GM20431 (cell line): ENCODE data around the gene PLEKHJ1.
"Not testable (repeated sequence)": the region's sequence is repeated elsewhere in the genome, so short reads cannot be mapped to it uniquely, and the experiment has no call there.

Source experiments
- in situ Hi-C: fragments of 300-500 bp; cut with MseI, MboI; formaldehyde crosslinking; loops from one replicate; pipeline ENCODE4 v1.15.0; 2020; ENCODE audit warnings: low sequenced_read_pairs; ENCODE audit not compliant: unreplicated experiment

The PLEKHJ1 gene, protein sequence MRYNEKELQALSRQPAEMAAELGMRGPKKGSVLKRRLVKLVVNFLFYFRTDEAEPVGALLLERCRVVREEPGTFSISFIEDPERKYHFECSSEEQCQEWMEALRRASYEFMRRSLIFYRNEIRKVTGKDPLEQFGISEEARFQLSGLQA

DNA sequence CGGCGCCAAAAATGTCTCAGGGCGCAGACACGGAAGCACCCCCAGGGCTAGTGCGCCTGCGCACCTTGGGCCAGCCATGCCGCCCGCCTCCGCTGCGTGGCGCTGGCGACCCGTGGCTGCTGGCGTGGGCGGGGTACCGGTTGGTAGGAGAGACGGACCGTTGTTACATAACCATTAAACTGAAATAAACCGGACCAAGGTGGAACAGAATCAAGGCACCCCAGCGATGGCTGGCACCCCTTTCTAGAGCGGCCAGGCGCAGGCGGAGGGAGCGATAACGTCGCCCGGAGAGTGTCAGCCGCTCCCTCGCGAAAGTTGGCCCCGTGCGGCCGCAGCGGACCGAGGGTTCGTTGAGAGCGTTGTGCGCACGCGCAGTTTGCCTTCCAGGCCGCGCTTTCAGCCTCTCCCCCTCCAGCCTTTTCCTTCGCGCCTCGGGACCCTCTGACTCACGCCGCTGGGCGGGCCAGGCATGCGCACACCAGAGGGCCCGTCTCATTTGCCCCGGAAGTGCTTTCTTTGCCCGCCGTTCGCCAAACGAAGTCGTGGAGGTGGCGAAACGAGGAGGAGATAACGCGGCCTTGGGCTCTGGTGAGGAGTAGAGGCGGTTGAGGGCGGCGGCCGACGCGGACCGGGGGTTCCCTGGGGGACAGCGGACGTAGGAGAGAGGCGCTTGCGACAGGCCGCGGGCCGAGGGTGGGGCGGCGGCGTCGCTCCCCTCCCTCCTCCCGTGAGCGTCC, at the start of gene PLEKHJ1, which contains the start of gene SF3A2:
PLEKHJ1 (minus strand) TSS at position 16 of the 737 bp plus-strand sequence. CDS start 81 bp downstream, outside the sequence.
SF3A2 (plus strand) TSS at position 511 of the 737 bp plus-strand sequence. CDS start 6,595 bp downstream, outside the sequence.
- in situ Hi-C loops, result no loop called here

- in situ Hi-C loops, result no loop called here
Observed at GRCh38 chr19:2283835-2284507, 47.8 kb upstream of the PLEKHJ1 start.

- in situ Hi-C loops, result no loop called here
Observed at GRCh38 chr19:2282862-2283237, 46.7 kb upstream of the PLEKHJ1 start.

DNA sequence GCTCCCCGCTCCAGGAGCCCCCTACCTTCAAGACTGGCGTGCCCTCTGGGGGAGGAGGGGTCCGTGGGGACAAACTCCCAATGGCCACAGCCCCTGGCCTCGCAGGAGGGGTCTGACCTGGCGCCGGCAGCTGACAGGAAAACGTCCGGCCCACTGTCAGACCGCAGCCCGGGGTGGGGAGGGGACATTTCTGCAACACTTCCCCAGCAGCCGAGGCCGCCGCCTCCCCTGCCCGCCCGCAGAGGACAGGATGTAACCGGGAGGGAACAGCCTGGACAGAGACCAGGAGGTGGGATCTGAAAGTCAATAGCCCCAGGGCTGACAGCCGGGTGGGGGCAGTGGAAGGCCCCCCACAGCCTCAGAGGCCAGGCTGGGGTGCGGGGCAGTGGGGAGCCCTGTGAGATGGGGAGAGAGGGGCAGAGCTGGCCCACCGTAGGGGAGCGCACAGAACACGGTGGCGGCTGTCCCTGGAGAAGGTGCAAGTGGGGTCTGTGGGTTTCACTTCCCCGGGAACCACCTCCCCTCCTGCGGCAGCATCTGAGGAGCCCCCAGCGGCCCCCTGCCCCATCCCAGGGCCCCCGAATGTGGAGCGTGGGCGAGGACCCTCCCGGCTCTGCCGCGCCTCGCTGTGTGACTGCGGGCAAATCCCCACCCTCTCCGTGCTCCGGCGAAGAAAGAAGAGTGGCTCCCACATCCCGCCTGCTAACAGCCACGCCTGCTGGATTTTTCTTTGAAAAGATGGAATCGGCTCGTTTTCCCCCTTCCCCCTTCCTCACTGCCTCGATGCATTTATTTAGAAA, 46.1 kb upstream of the PLEKHJ1 start, which contains the start of gene PEAK3:
PEAK3 (minus strand) TSS at position 114 of the 800 bp plus-strand sequence. CDS start 1,244 bp downstream, outside the sequence.
- in situ Hi-C loops, result no loop called here

- in situ Hi-C loops, result not testable (repeated sequence)
Observed at GRCh38 chr19:2281265-2282061, 45.3 kb upstream of the PLEKHJ1 start.

- in situ Hi-C loops, result no loop called here
Observed at GRCh38 chr19:2280633-2281264, 44.6 kb upstream of the PLEKHJ1 start.

GRCh38 chr19:2278459-2279158, 42.5 kb upstream of the PLEKHJ1 start:
- in situ Hi-C loops, result no loop called here

DNA sequence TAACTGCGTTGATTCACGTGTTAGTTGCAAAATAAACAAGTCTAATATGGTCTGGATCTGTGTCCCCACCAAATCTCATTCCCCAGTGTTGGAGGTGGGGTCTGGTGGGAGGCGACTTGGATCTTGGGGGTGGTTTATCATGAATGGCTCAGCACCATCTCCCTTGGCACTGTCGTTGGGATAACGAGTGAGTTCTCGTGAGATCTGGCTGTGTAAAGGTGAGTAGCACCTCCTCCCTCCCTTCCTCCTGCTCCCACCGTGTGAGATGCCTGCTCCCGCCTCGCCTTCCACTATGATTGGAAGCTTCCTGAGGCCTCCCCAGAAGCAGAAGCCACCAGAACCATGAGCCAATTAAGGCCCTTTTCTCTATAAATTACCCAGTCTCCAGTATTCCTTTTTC, 41.0 kb upstream of the PLEKHJ1 start:
- in situ Hi-C loops, result no loop called here

DNA sequence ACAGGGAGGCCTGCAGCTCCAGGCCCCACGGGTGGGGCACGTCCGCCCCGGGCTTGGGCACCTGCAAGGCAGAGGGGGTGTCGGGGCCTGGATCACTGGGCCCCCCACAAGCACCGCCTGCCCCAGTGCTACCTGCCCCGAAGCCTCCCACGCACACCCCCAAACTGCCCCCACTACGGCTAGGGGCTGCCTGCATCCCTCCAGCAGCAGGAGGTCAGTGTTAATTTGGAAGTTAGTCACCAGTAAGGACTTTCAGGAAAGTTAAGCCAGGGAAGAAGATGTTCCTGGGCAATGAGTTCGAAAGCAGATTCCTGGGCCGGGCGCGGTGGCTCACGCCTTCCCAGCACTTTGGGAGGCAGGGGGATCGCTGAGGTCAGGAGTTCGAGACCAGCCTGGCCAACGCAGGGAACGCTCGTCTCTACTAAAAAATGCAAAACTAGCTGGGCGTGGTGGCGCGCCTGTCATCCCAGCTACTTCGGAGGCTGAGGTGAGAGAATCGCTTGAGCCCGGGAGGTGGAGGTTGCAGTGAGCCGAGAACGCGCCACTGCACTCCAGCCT, 40.4 kb upstream of the PLEKHJ1 start:
- in situ Hi-C loops, result no loop called here

GRCh38 chr19:2275588-2276428, 39.7 kb upstream of the PLEKHJ1 start:
- in situ Hi-C loops, result no loop called here

GRCh38 chr19:2274931-2275535, 38.9 kb upstream of the PLEKHJ1 start:
- in situ Hi-C loops, result no loop called here

- in situ Hi-C loops, result no loop called here
Observed at GRCh38 chr19:2274185-2274711, 38.1 kb upstream of the PLEKHJ1 start.

DNA sequence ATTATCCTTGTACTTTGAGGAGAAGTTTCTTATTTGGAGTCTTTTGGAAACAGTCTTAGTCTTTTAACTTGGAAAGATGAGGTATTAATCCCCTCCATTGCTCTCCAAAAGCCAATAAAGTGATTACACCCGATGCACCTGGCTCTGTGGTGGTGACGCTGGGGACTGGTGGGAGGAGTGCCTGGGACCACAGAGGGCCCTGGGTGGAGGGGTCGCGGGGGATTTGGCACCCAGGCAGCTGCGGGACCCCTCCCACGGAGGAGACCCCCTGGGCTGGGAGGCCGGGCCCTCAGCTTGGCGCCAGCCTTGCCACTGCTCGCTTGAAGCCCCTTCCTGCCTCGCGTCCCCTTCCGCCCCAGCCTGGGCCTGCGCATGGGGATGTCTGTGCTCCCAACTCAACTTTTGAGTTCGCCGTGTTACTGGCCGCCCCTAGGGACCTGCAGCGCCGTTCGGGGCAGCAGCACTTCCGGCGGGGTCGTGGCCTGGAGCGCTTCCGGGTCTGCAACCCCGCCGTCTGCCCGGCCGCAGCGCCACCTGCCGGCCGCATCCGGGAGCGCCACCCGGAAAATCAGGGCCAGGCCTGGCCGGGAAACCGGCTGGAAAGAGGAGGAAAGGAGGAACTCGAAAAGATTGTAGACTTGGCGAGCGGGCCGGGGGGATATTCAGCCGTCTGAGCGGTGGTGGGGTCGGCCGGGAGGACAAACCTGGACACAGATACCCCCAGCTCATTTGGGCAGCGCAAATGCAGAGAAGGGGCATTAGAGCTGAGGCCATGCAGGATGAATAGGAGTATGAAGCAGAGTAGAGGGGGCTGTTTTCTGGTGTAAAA, 37.4 kb upstream of the PLEKHJ1 start:
- in situ Hi-C loops, result no loop called here

DNA sequence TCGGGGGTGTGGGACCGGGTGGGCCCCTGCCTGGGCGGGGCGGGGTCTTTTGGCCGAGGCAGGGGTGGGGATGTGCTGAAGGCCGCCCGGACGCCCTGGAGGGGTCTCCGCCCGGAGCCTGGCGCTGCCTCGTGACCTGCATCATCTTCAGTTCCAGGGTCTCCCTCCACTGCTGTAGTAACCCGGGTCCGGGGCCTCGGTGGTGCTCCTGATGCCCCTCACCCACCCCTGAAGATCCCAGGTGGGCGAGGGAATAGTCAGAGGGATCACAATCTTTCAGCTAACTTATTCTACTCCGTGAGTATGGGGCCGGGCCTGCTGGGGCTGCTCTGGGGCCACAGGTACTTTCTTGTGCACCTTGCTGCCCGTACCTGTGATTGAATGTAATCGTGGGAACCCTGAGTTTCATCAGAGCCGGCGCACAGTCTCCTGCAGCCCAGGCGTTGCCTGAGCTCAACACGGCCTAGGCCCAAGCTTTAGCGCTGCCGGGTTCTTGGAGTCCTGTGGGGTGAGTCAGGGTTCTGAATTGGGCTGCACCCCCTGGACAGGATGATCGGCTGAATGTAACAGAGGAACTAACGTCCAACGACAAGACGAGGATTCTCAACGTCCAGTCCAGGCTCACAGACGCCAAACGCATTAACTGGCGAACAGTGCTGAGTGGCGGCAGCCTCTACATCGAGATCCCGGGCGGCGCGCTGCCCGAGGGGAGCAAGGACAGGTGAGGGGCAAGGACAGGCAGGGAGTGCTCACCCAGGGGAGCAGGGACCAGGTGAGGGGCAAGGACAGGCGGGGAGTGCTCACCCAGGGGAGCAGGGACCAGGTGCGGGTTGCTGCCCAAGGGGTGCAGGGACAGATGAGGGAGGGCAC, 35.3 kb upstream of the PLEKHJ1 start:
- in situ Hi-C loops, result no loop called here
